NCI-H524 (cell line): Measurements from ENCODE around the gene BABAM1.

ENCODE experiments used
- DNase-seq, 2 experiments: peaks; one replicate each; lab custom pipeline; 2025; lab: John Stamatoyannopoulos, UW

Gene BABAM1

GRCh38 chr19:17243211-17243829 lies 23.9 kb upstream of the BABAM1 start:
- DNase-seq: no peak

- no peak for DNase-seq
Observed at GRCh38 chr19:17243830-17244617, 23.2 kb upstream of the BABAM1 start.

- no peak for DNase-seq
Observed at GRCh38 chr19:17244618-17245534, 22.4 kb upstream of the BABAM1 start.

- peak in 1 of 2 experiments; percentile 21 for DNase-seq
Observed at GRCh38 chr19:17245535-17245984, 21.7 kb upstream of the BABAM1 start, which contains the start of gene NR2F6. TSS of gene NR2F6 (minus strand) at chr19:17245919. CDS start at chr19:17245220, 699 bp downstream.

- peak in 1 of 2 experiments; percentile 63 for DNase-seq
Observed at GRCh38 chr19:17246681-17247425, 20.4 kb upstream of the BABAM1 start.

GRCh38 chr19:17248011-17248776 lies 19.0 kb upstream of the BABAM1 start:
- DNase-seq: peak; percentile 80 to 92

- DNase-seq: peak in 1 of 2 experiments; percentile 28
Observed at GRCh38 chr19:17249887-17250548, 17.2 kb upstream of the BABAM1 start.

- no peak for DNase-seq
Observed at GRCh38 chr19:17254636-17255035, 12.6 kb upstream of the BABAM1 start.

GRCh38 chr19:17255150-17255621 lies 12.1 kb upstream of the BABAM1 start:
- DNase-seq: no peak

GRCh38 chr19:17256130-17256529 lies 11.1 kb upstream of the BABAM1 start:
- DNase-seq: no peak

- DNase-seq: no peak
Observed at GRCh38 chr19:17259118-17259780, 8.0 kb upstream of the BABAM1 start.

GRCh38 chr19:17259934-17260333 lies 7.3 kb upstream of the BABAM1 start:
- DNase-seq: no peak

GRCh38 chr19:17260842-17261325 lies 6.4 kb upstream of the BABAM1 start:
- DNase-seq: peak; percentile 96

GRCh38 chr19:17262557-17262956 lies 4.7 kb upstream of the BABAM1 start:
- no peak for DNase-seq

GRCh38 chr19:17263712-17264640 lies 3.3 kb upstream of the BABAM1 start:
- no peak for DNase-seq

- DNase-seq: no peak
Observed at GRCh38 chr19:17264641-17264979, 2.6 kb upstream of the BABAM1 start, which contains the start of gene USHBP1. TSS of gene USHBP1 (minus strand) at chr19:17264745. CDS start at chr19:17264299, 446 bp downstream.

GRCh38 chr19:17266026-17266425 lies 1.2 kb upstream of the BABAM1 start:
- DNase-seq: no peak

GRCh38 chr19:17266589-17266974 lies 661 bp upstream of the BABAM1 start:
- DNase-seq: no peak
